GM12878 (cell line): ENCODE data around the gene COL7A1. TPM values are rescaled to one million over a fixed set of nuclear protein-coding genes. Genes with fewer than 3 reads are reported as not detected.

Source experiments
- ATAC-seq: fragments of 200-7000 bp; cut with Tn5 transposase; 3 replicates; pipeline ENCODE4 v1.9.1; 2020; ENCODE audit warnings: mild to moderate bottlenecking, moderate library complexity
- BruUV-seq: library from RNA; stranded (reverse); fragments of 400-500 nt; replicated peaks from 2 replicates; lab custom pipeline; 2021; lab: Mats Ljungman, UMichigan
- CTCF ChIA-PET: fragments of 300-600 bp; sonication (Branson Sonifier 250); formaldehyde crosslinking; extraction: SDS; loops from one replicate; lab custom pipeline; 2021; ENCODE audit warnings: inconsistent platforms; lab: Yijun Ruan, JAX
- POLR2A ChIA-PET: fragments of 350-600 bp; formaldehyde crosslinking; extraction: SDS; loops from one replicate; lab custom pipeline; 2021; ENCODE audit warnings: inconsistent platforms; lab: Charles Lee
- RAD21 ChIA-PET: fragments of 300-600 bp; sonication (Branson Sonifier 250); formaldehyde crosslinking; loops from one replicate; lab custom pipeline; 2023; ENCODE audit warnings: antibody characterized with exemption; ENCODE audit not compliant: unreplicated experiment; lab: Charles Lee
- SMC1A ChIA-PET: fragments of 300-600 bp; sonication (Branson Sonifier 250); formaldehyde crosslinking; loops from one replicate; lab custom pipeline; 2023; ENCODE audit not compliant: unreplicated experiment, uncharacterized antibody; lab: Charles Lee
- DNase-seq: peaks from one replicate; pipeline ENCODE4 v3.0.0-alpha.2; 2011; ENCODE audit warnings: low read depth, low spot score
- FAIRE-seq: peaks from 3 replicates; lab custom pipeline; 2011; peaks lifted over from hg19 to GRCh38; lab: Jason Lieb, UNC
- H2AFZ ChIP-seq: 2 replicates; pipeline ENCODE4 v1.6.0; 2011; ENCODE audit warnings: low read depth, low read length, control low read depth; ENCODE audit not compliant: control insufficient read depth
- H3K27ac ChIP-seq: 2 replicates; pipeline ENCODE4 v1.5.1; 2011; ENCODE audit warnings: control low read depth; ENCODE audit not compliant: control insufficient read depth, insufficient read depth
- H3K27me3 ChIP-seq, 2 experiments: replicated peaks in 1 of 2; 2 replicates each; pipeline versions ENCODE4 v1.6.0 to v1.6.1; 2011; ENCODE audit warnings: low read length in 1 of 2; ENCODE audit not compliant: control insufficient read depth in 2 of 2, insufficient read depth in 2 of 2
- H3K36me3 ChIP-seq, 2 experiments: 2 replicates each; pipeline ENCODE4 v1.5.1; 2011; ENCODE audit warnings: low read length in 1 of 2; ENCODE audit not compliant: control insufficient read depth in 2 of 2, insufficient read depth in 2 of 2
- H3K4me1 ChIP-seq: 2 replicates; pipeline ENCODE4 v1.6.1; 2011; ENCODE audit warnings: mild to moderate bottlenecking, low read length, moderate library complexity, mixed read lengths; ENCODE audit not compliant: control insufficient read depth, insufficient read depth
- H3K4me2 ChIP-seq: 2 replicates; pipeline ENCODE4 v1.6.0; 2011; ENCODE audit warnings: control low read depth; ENCODE audit not compliant: control insufficient read depth, insufficient read depth
- H3K4me3 ChIP-seq: fragments of 200-600 bp; sonication (generic); 2 replicates; pipeline ENCODE4 v1.5.1; 2016
- H3K79me2 ChIP-seq: 2 replicates; pipeline ENCODE4 v1.6.0; 2011; ENCODE audit warnings: low read length; ENCODE audit not compliant: control insufficient read depth, insufficient read depth
- H3K9ac ChIP-seq: 2 replicates; pipeline ENCODE4 v1.8.0; 2011; ENCODE audit warnings: low read length, control low read depth, mixed read lengths; ENCODE audit not compliant: control insufficient read depth, insufficient read depth
- H3K9me3 ChIP-seq: replicated peaks from 3 replicates; pipeline ENCODE4 v1.5.1; 2011; ENCODE audit warnings: mild to moderate bottlenecking, low read length; ENCODE audit not compliant: control insufficient read depth, insufficient read depth
- H4K20me1 ChIP-seq: 2 replicates; pipeline ENCODE4 v1.6.0; 2011; ENCODE audit not compliant: control insufficient read depth, insufficient read depth
- POLR2AphosphoS2 ChIP-seq: IDR thresholded peaks from 2 replicates; pipeline ENCODE4 v1.6.1; 2011; ENCODE audit warnings: low read depth, mild to moderate bottlenecking, low read length, improper control_type of control experiment, moderate library complexity
- SUZ12 ChIP-seq: fragments of 200-600 bp; sonication (generic); IDR thresholded peaks from one replicate; pipeline ENCODE4 v1.6.1; 2018; ENCODE audit warnings: antibody characterized with exemption, mild to moderate bottlenecking; ENCODE audit not compliant: unreplicated experiment
- WGBS: methylation state at CpG from one replicate; pipeline ENCODE4 v1.1.6; 2016; ENCODE audit warnings: low lambda C conversion rate; ENCODE audit not compliant: insufficient replicate concordance, insufficient coverage; ENCODE audit errors: missing lambda C conversion rate; 5-methylcytosine and 5-hydroxymethylcytosine counted together
- in situ Hi-C: fragments of 300-500 bp; cut with MboI; formaldehyde crosslinking; loops from 9 replicates; pipeline ENCODE4 v1.14.3; 2018; ENCODE audit warnings: mixed read lengths
- intact Hi-C: fragments of 100-400 bp; cut with micrococcal nuclease; formaldehyde crosslinking; loops from one replicate; pipeline ENCODE4 v1.14.2; 2022; ENCODE audit not compliant: unreplicated experiment
- polyA plus RNA-seq, 11 experiments: library from polyadenylated mRNA; depleted of rRNA in 4 of 11; unstranded in 6 of 11; stranded (reverse) in 5 of 11; fragments of >200 nt; fragmentation: Nextera tagmentation in 4 of 11; fragmentation: Illumina TruSeq in 1 of 11; extraction: Ambion mirVana in 4 of 11; extraction: Trizol in 1 of 11; gene quantifications; 1 replicate in 1 of 11; 2 replicates in 10 of 11; pipeline versions ENCODE4 v1.2.1 to v1.2.3, GENCODE V29; 2011 to 2016; ENCODE audit warnings: inconsistent platforms in 2 of 11, missing spikeins in 2 of 11, low read depth in 1 of 11
- total RNA-seq, 4 experiments: library from RNA; depleted of rRNA in 3 of 4; stranded (reverse); fragments of >200 nt in 3 of 4; fragmentation: Illumina TruSeq in 1 of 4; extraction: Trizol in 1 of 4; gene quantifications; 2 replicates each; pipeline versions ENCODE4 v1.2.1 to v1.2.3, GENCODE V29; 2013 to 2021
- TF ChIP-seq, protein P1 (sequence below): fragments of 450-650 bp; IDR thresholded peaks from 2 replicates; pipeline ENCODE4 v1.6.1; 2014; ENCODE audit warnings: mild to moderate bottlenecking

COL7A1 gene
- total and polyA plus RNA-seq, 10 of the 15 experiments (the other 5 are each of a cell fraction or from before 2014, with no cell fraction given), result 0.01 to 1.9 (median 0.29) TPM; not detected in 1

DNA sequence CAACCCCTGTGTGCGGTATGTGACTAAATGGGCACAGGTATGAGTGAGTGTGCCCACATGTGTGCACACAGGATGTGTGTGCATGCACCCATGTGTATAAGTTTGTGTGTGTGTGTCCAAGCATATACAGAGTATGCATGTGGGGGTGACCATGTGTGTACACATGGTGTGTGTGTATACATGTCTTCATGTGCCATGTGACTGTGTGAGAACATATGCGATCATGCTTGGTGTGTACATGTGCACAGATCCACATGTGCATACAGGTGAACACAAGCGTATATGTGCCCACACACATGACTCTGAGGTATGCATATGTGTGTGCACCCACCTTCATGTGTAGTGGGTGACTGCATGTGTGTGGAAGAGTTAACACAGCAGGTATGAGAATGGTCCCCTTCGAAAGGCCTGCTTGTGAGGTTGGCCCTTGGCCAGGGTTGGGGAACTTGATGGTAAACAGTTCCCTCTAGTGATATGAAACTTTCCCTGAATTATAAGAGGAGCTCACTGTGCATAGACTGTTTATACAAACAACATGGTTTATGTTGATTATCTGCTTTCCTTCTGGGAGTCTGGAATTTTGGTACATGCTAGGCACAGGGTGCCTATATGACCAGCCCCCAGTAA, 48.8 kb downstream of the COL7A1 start:
- WGBS, result 87% methylated on average over 4 of the region's 4 CpGs
- no peak overlapping the region for H3K27ac ChIP-seq
- RAD21 ChIA-PET, result interaction anchor here (1.2 to 4.7 kb wide), 2 partner anchors 146 to 294 kb away, joined by 3 to 35 read pairs; no protein-coding TSS in a partner anchor
- CTCF ChIA-PET, result interaction anchor here (1.0 to 16.3 kb wide), 2 partner anchors 109 to 146 kb away, joined by 3 to 239 read pairs; partner anchors contain the start of genes CCDC51 and TMA7
- ATAC-seq (no peak), FAIRE-seq (no peak), DNase-seq (no peak)
- POLR2A ChIA-PET, result no interaction called here
- peaks cover 6% of the 10 kb centered on the region for H3K79me2 ChIP-seq
- no peak overlapping the region for H3K9ac ChIP-seq
- BruUV-seq, result no TSS peak
- peaks cover 0 to 33% of the 10 kb centered on the region in 2 experiments; a peak in 2 of 4 replicates for H3K36me3 ChIP-seq
- in situ Hi-C loops, result no loop called here
- no peak overlapping the region for H3K4me2 ChIP-seq
- no peak overlapping the region for H2AFZ ChIP-seq
- intact Hi-C loops, result loop anchor here (5.0 kb wide), 1 partner anchor 34 kb away; no protein-coding TSS in a partner anchor
- TF ChIP-seq, protein P1, sequence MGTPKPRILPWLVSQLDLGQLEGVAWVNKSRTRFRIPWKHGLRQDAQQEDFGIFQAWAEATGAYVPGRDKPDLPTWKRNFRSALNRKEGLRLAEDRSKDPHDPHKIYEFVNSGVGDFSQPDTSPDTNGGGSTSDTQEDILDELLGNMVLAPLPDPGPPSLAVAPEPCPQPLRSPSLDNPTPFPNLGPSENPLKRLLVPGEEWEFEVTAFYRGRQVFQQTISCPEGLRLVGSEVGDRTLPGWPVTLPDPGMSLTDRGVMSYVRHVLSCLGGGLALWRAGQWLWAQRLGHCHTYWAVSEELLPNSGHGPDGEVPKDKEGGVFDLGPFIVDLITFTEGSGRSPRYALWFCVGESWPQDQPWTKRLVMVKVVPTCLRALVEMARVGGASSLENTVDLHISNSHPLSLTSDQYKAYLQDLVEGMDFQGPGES, result no peak
- TF ChIP-seq POLR2AphosphoS2 (peak; percentile 66; the same call in 1 of the 2 replicates), SUZ12 (no peak)
- SMC1A ChIA-PET, result interaction anchor here (1.2 to 1.6 kb wide), 3 partner anchors 16 to 110 kb away, joined by 3 to 6 read pairs (median 6); a partner anchor contains a TSS
- H3K4me3 ChIP-seq, result no peak overlapping the region
- H3K27me3 ChIP-seq, result no peaks in the 10 kb centered on the region
- no peaks in the 10 kb centered on the region for H4K20me1 ChIP-seq
- H3K9me3 ChIP-seq, result no peaks in the 10 kb centered on the region; the same call in 2 of the 3 replicates
- no peaks in the 10 kb centered on the region; the same call in 1 of the 2 replicates for H3K4me1 ChIP-seq
